Panc1 (cell line): Measurements from ENCODE around the gene SUPT3H. TPM values are rescaled to one million over a fixed set of nuclear protein-coding genes. Genes with fewer than 3 reads are reported as not detected.

ENCODE experiments used
- ATAC-seq: fragments of 200-7000 bp; cut with Tn5 transposase; 2 replicates; pipeline ENCODE4 v1.9.1; 2020; ENCODE audit warnings: mild to moderate bottlenecking, moderate library complexity
- BruUV-seq: library from RNA; stranded (reverse); fragments of 400-500 nt; replicated peaks from 2 replicates; lab custom pipeline; 2021; lab: Mats Ljungman, UMichigan
- CTCF ChIA-PET: fragments of 300-600 bp; sonication (Branson Sonifier 250); formaldehyde crosslinking; loops from one replicate; lab custom pipeline; 2022; ENCODE audit warnings: antibody characterized with exemption; lab: Charles Lee
- POLR2A ChIA-PET: fragments of 300-600 bp; sonication (Branson Sonifier 250); formaldehyde crosslinking; loops from one replicate; lab custom pipeline; 2022; ENCODE audit warnings: antibody characterized with exemption; lab: Charles Lee
- DNase-seq: peaks from one replicate; pipeline ENCODE4 v3.0.0-alpha.2; 2010; ENCODE audit warnings: low read depth, low spot score
- H3K27ac ChIP-seq: 2 replicates; pipeline ENCODE4 v1.5.1; 2011; ENCODE audit warnings: mild to moderate bottlenecking, low read length, inconsistent platforms
- H3K27me3 ChIP-seq: fragments of 200-500 bp; sonication (Bioruptor generic); 2 replicates; pipeline ENCODE4 v1.6.0; 2014; ENCODE audit warnings: low read length, inconsistent platforms; ENCODE audit not compliant: control insufficient read depth, insufficient read depth
- H3K36me3 ChIP-seq: fragments of 200-500 bp; sonication (Bioruptor generic); 2 replicates; pipeline ENCODE4 v1.5.1; 2014; ENCODE audit warnings: inconsistent platforms, mild to moderate bottlenecking, low read length, moderate library complexity; ENCODE audit not compliant: control insufficient read depth, insufficient read depth
- H3K4me1 ChIP-seq: 2 replicates; pipeline ENCODE4 v1.5.1; 2011; ENCODE audit warnings: inconsistent platforms, mild to moderate bottlenecking, low read length, moderate library complexity; ENCODE audit not compliant: control insufficient read depth, insufficient read depth
- H3K4me3 ChIP-seq, 2 experiments: 2 replicates each; pipeline ENCODE4 v1.5.1; 2011 to 2012; ENCODE audit warnings: low read depth in 2 of 2, low read length in 2 of 2, mild to moderate bottlenecking in 2 of 2, inconsistent platforms in 1 of 2, moderate library complexity in 1 of 2
- H3K9me3 ChIP-seq: fragments of 200-500 bp; sonication (Bioruptor generic); 2 replicates; pipeline ENCODE4 v1.5.1; 2014; ENCODE audit warnings: low read depth, mild to moderate bottlenecking, inconsistent platforms, low read length, moderate library complexity; ENCODE audit not compliant: control insufficient read depth, insufficient read depth
- POLR2AphosphoS5 ChIP-seq: IDR thresholded peaks from 2 replicates; pipeline ENCODE4 v1.6.1; 2012; ENCODE audit warnings: mild to moderate bottlenecking, low read depth, low read length, moderate library complexity
- SIN3A ChIP-seq: IDR thresholded peaks from 2 replicates; pipeline ENCODE4 v1.6.1; 2012; ENCODE audit warnings: low read depth, mild to moderate bottlenecking, low read length, moderate library complexity, borderline replicate concordance; ENCODE audit not compliant: insufficient read depth
- TCF7L2 ChIP-seq: IDR thresholded peaks from 2 replicates; pipeline ENCODE4 v1.6.1; 2011; ENCODE audit warnings: mild to moderate bottlenecking, low read depth, low read length, inconsistent platforms
- in situ Hi-C: cut with HindIII; loops from 2 replicates; pipeline ENCODE4 v1.10.0; 2016; ENCODE audit warnings: low sequenced_read_pairs, low pct_unique_long_range_greater_than_20kb
- intact Hi-C: fragments of 100-400 bp; cut with micrococcal nuclease; formaldehyde crosslinking; loops from one replicate; pipeline ENCODE4 v1.10.0; 2022; ENCODE audit not compliant: unreplicated experiment
- total RNA-seq: library from RNA; stranded (reverse); gene quantifications from one replicate; pipeline ENCODE4 v1.2.1, GENCODE V29; 2021; ENCODE audit not compliant: unreplicated experiment
- TF ChIP-seq, protein P1 (sequence below): fragments of 450-650 bp; IDR thresholded peaks from 2 replicates; pipeline ENCODE4 v1.5.1; 2017; ENCODE audit warnings: mild to moderate bottlenecking
- TF ChIP-seq, protein P2 (sequence below), 2 experiments: IDR thresholded peaks; 2 replicates each; pipeline ENCODE4 v1.6.1; 2011 to 2012; ENCODE audit warnings: low read depth in 2 of 2, control low read depth in 1 of 2, low read length in 1 of 2, mild to moderate bottlenecking in 1 of 2, moderate library complexity in 1 of 2; ENCODE audit not compliant: insufficient read depth in 1 of 2

Gene SUPT3H
- total RNA-seq, 1 experiment from 2014 or later: 11.0 TPM

DNA sequence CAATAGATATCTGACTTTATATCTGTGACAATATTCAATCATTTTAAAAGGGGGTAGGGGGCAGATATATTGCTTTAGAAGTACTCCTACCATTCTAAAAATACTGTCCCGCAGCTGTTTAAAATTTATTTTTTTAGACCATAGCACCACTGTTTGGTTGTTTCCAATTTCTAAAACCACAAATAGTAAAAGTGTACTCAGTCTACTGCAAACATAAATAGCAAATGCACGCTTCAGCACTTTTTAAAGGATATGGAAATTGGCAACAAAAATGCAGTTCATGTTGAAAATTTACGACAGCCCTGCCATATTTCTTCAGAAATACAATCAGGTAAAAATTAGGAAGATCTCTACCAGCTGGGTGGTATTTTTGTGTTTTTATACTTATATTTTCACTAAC lies 181.6 kb downstream of the SUPT3H start:
- BruUV-seq: no TSS peak
- TF ChIP-seq SIN3A: no peak
- no peak for TF ChIP-seq TCF7L2
- TF ChIP-seq, protein P1, sequence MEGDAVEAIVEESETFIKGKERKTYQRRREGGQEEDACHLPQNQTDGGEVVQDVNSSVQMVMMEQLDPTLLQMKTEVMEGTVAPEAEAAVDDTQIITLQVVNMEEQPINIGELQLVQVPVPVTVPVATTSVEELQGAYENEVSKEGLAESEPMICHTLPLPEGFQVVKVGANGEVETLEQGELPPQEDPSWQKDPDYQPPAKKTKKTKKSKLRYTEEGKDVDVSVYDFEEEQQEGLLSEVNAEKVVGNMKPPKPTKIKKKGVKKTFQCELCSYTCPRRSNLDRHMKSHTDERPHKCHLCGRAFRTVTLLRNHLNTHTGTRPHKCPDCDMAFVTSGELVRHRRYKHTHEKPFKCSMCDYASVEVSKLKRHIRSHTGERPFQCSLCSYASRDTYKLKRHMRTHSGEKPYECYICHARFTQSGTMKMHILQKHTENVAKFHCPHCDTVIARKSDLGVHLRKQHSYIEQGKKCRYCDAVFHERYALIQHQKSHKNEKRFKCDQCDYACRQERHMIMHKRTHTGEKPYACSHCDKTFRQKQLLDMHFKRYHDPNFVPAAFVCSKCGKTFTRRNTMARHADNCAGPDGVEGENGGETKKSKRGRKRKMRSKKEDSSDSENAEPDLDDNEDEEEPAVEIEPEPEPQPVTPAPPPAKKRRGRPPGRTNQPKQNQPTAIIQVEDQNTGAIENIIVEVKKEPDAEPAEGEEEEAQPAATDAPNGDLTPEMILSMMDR: no peak
- no peak for TF ChIP-seq POLR2AphosphoS5
- TF ChIP-seq, protein P2, sequence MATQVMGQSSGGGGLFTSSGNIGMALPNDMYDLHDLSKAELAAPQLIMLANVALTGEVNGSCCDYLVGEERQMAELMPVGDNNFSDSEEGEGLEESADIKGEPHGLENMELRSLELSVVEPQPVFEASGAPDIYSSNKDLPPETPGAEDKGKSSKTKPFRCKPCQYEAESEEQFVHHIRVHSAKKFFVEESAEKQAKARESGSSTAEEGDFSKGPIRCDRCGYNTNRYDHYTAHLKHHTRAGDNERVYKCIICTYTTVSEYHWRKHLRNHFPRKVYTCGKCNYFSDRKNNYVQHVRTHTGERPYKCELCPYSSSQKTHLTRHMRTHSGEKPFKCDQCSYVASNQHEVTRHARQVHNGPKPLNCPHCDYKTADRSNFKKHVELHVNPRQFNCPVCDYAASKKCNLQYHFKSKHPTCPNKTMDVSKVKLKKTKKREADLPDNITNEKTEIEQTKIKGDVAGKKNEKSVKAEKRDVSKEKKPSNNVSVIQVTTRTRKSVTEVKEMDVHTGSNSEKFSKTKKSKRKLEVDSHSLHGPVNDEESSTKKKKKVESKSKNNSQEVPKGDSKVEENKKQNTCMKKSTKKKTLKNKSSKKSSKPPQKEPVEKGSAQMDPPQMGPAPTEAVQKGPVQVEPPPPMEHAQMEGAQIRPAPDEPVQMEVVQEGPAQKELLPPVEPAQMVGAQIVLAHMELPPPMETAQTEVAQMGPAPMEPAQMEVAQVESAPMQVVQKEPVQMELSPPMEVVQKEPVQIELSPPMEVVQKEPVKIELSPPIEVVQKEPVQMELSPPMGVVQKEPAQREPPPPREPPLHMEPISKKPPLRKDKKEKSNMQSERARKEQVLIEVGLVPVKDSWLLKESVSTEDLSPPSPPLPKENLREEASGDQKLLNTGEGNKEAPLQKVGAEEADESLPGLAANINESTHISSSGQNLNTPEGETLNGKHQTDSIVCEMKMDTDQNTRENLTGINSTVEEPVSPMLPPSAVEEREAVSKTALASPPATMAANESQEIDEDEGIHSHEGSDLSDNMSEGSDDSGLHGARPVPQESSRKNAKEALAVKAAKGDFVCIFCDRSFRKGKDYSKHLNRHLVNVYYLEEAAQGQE (IDR thresholded peaks at IDR 0.05; ENCODE audit: insufficient read depth in 1 of 2, low read depth in 2 of 2, low read length in 1 of 2): no peak
- Histone ChIP-seq H3K27me3 (no peaks in the 10 kb centered on the region), H3K27ac (no peak overlapping the region), H3K4me1 (no peaks in the 10 kb centered on the region), H3K4me3 (no peak overlapping the region), H3K36me3 (no peaks in the 10 kb centered on the region), H3K9me3 (no peaks in the 10 kb centered on the region)
- CTCF ChIA-PET: no interaction called here
- in situ Hi-C loops (no loop called here), intact Hi-C loops (no loop called here)
- POLR2A ChIA-PET: no interaction called here
- ATAC-seq (no peak), DNase-seq (no peak)

DNA sequence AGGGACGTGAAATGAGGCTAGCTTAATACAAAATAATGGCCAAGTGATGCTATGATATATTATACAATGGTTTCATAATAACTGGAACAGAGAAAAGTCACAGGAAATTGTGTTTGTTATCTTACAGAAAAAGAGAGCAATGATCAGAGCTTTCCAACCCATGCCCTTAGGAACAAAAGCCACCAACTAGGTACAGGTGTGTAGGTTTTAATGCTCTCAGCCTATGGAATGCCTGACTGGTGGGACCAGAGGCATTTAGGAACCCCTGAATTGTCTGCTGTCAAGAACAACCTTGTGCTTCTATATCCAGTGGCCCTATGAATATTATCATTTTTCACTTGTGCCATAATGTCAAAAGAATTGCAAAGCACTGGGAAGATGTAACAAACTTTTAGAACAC lies 182.6 kb downstream of the SUPT3H start:
- CTCF ChIA-PET: no interaction called here
- no peak for TF ChIP-seq TCF7L2
- TF ChIP-seq SIN3A: no peak
- TF ChIP-seq, protein P1: no peak
- TF ChIP-seq POLR2AphosphoS5: no peak
- TF ChIP-seq, protein P2 (IDR thresholded peaks at IDR 0.05; ENCODE audit: insufficient read depth in 1 of 2, low read depth in 2 of 2, low read length in 1 of 2): no peak
- intact Hi-C loops: no loop called here
- POLR2A ChIA-PET: no interaction called here
- no peak overlapping the region for H3K27ac ChIP-seq
- in situ Hi-C loops: no loop called here
- no peaks in the 10 kb centered on the region for H3K4me1 ChIP-seq
- ATAC-seq (no peak), DNase-seq (no peak)
- H3K4me3 ChIP-seq: no peak overlapping the region
- H3K36me3 ChIP-seq: no peaks in the 10 kb centered on the region
- no TSS peak for BruUV-seq
- H3K9me3 ChIP-seq: no peaks in the 10 kb centered on the region
- H3K27me3 ChIP-seq: no peaks in the 10 kb centered on the region
